ENCODE results near the gene KCNK5. TPM values are rescaled to one million over a fixed set of nuclear protein-coding genes. Genes with fewer than 3 reads are reported as not detected.

Gene KCNK5
- total and polyA plus RNA-seq, 4 experiments from 2014 or later: 0.17 to 0.83 (median 0.79) TPM; not detected in 1

DNA sequence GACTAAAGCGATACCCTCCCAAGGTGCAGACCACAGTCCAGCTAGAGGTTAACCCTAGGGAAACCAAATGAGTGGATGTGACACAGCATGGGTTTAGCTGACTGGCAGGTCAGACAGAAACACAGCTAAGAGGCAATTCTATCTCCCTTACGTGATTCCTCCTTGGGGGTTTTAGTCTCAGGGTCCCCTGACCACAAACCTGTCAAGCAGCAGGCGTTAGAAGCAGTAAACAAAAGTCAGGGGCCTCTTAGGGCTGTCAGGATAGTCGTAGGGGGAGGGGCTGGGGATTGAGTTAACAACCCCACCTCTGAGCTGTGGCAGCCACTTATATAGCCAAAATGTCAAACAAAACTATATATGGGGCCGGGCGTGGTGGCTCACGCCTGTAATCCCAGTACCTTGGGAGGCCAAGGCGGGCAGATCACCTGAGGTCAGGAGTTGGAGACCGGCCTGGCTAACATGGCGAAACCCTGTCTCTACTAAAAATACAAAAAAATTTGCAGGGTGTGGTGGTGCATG, 13.6 kb downstream of the KCNK5 start:
- ChIA-PET CTCF (ENCODE audit: partially characterized antibody) (interaction anchor here (1.2 kb wide), 1 partner anchor 49 kb away, joined by 4 read pairs; no protein-coding TSS in a partner anchor), POLR2A (ENCODE audit: partially characterized antibody) (no interaction called here)
- Mint-ChIP-seq H3K9me3 (no peaks in the 10 kb centered on the region), H3K4me1 (peaks cover 0 to 6% (median 2%) of the 10 kb centered on the region in 4 donors), H3K4me3 (no peak overlapping the region), H3K27me3 (no peaks in the 10 kb centered on the region), H3K36me3 (no peaks in the 10 kb centered on the region), H3K27ac (no peak overlapping the region)
- Histone ChIP-seq H3K4me3 (ENCODE audit: low read length in 2 of 2) (no peak overlapping the region), H3K27me3 (ENCODE audit: insufficient read depth, low read length) (no peaks in the 10 kb centered on the region), H3K4me1 (ENCODE audit: insufficient read depth, low read length) (peaks cover 5% of the 10 kb centered on the region), H3K36me3 (ENCODE audit: insufficient read depth, low read length) (no peaks in the 10 kb centered on the region), H3K9me3 (ENCODE audit: control insufficient read depth in 1 of 2, low read length in 2 of 2) (no peaks in the 10 kb centered on the region), H3K27ac (ENCODE audit: low read depth, low read length) (no peak overlapping the region)
- no peak for DNase-seq
- intact Hi-C loops (cut with micrococcal nuclease): no loop called here

DNA sequence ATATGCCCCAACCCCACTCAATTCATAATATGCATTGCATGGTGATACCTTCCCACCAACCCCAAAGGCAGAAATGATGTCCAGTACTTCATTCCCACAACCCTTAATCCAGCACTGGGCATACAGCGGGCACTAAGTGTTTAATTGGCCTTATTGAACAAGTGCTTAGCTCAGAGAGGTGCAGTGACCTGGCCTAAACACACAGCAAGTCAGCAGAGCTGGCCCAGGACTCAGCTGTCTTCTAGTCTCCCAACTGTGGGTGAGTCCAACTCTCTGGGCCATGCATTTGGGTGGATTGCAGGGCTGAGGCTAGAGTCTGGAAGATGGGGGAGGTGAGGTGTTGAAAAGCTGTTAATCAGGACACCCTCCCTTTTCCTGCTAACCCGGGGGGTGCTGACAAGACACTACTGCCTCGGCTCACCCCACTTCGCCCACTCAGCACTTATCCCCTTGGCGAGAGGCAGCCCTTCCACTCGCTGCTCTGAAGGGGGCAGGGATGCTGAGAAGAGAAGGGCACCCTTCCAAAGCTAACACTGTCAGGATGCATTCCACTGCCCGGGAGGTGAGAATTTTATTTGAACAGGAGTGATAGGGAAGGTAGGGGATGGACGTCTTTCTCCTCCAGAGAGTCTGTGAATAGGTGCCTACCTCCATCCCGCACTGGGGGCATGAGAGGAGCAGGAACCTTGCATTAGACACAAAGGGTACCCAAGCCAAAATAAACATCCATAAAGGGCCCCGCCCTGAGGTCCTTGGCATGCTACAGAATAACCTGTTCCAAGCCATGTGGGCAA, 14.2 kb downstream of the KCNK5 start:
- intact Hi-C loops (cut with micrococcal nuclease): no loop called here
- peaks cover 0 to 6% (median 2%) of the 10 kb centered on the region in 4 donors for H3K4me1 Mint-ChIP-seq
- H3K36me3 Mint-ChIP-seq: no peaks in the 10 kb centered on the region

DNA sequence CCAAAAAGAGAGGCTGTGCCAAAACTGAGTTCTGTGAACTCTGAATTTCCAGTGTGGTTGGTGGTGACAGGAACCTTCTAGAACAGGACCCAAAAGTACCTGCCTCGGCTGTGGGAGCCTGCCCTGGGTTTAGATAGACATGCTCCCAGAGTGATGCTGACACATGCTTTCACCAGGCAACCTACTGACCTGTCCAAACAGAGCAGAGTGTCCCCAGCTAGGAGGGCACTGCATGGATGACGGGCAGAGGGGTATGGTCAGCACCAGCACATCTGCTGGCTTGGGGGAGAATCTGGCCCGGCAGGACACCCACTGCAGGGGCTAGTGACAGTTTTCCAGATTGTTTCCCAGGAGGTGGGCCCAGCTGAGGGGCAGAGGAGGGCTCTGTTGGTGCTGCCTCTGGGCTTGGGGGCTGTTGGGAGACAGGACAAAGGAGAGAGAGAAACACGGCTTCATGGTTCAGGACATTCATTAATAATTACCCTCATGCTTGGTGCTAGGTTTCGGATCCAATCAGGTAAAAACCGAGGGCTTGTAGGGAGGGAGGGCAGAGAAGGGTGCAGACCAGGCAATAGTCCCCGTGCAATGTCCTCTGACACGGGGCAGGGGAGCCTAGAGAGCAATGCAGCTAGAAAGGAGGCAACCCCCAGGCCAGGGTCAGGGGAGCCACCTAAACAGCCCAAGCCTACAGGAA, 15.0 kb downstream of the KCNK5 start:
- peaks cover 5% of the 10 kb centered on the region for H3K4me1 ChIP-seq (ENCODE audit: insufficient read depth, low read length)
- no peaks in the 10 kb centered on the region for H3K9me3 ChIP-seq (ENCODE audit: control insufficient read depth in 1 of 2, low read length in 2 of 2)
- Mint-ChIP-seq H3K4me3 (no peak overlapping the region), H3K36me3 (no peaks in the 10 kb centered on the region), H3K27ac (no peak overlapping the region), H3K9me3 (no peaks in the 10 kb centered on the region), H3K4me1 (peaks cover 0 to 6% (median 5%) of the 10 kb centered on the region in 4 donors), H3K27me3 (no peaks in the 10 kb centered on the region)
- ChIA-PET POLR2A (ENCODE audit: partially characterized antibody) (no interaction called here), CTCF (ENCODE audit: partially characterized antibody) (no interaction called here)
- H3K27me3 ChIP-seq (ENCODE audit: insufficient read depth, low read length): no peaks in the 10 kb centered on the region
- H3K27ac ChIP-seq (ENCODE audit: low read depth, low read length): no peak overlapping the region
- no peaks in the 10 kb centered on the region for H3K36me3 ChIP-seq (ENCODE audit: insufficient read depth, low read length)
- intact Hi-C loops (cut with micrococcal nuclease): no loop called here
- H3K4me3 ChIP-seq (ENCODE audit: low read length in 2 of 2): no peak overlapping the region
- no peak for DNase-seq

More for the DNA sequence above, 14.2 kb downstream of the KCNK5 start:
- ChIA-PET POLR2A (ENCODE audit: partially characterized antibody) (no interaction called here), CTCF (ENCODE audit: partially characterized antibody) (no interaction called here)
- Histone ChIP-seq H3K4me3 (ENCODE audit: low read length in 2 of 2) (no peak overlapping the region), H3K4me1 (ENCODE audit: insufficient read depth, low read length) (peaks cover 5% of the 10 kb centered on the region), H3K27me3 (ENCODE audit: insufficient read depth, low read length) (no peaks in the 10 kb centered on the region), H3K27ac (ENCODE audit: low read depth, low read length) (no peak overlapping the region), H3K9me3 (ENCODE audit: control insufficient read depth in 1 of 2, low read length in 2 of 2) (no peaks in the 10 kb centered on the region), H3K36me3 (ENCODE audit: insufficient read depth, low read length) (no peaks in the 10 kb centered on the region)
- H3K4me3 Mint-ChIP-seq: no peak overlapping the region
- no peaks in the 10 kb centered on the region for H3K27me3 Mint-ChIP-seq
- H3K9me3 Mint-ChIP-seq: no peaks in the 10 kb centered on the region
- no peak for DNase-seq
- no peak overlapping the region for H3K27ac Mint-ChIP-seq

DNA sequence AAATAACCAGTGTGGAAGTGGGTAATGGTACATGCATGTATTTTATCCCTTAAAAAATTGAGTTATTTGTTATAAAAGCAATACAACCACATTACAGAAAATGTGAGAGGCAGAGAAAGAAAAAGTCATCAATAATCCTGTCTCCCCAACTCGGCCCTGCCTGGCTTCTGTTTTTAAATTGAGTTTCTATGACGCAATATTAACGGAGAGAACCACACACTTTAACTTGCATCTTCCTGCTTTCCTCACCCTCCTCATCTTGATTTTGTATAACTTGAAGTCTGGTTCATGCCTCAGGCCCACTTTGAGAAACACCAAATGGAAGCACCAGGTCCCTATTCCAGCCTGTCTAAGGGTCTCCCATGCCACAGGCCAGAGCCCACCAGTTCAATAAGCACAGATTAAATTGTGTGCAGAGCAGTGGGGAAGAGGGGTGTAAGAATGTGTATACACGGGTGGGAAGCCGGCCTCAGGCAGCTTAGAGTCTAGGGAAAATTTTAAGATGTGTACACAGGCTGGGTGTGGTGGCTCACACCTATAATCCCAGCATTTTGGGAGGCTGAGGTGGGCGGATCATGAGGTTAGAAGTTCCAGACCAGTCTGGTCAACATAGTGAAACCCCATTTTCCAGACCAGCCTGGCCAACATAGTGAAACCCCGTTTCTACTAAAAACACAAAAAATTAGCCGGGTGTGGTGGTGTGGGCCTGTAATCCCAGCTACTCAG, 15.9 kb downstream of the KCNK5 start:
- Mint-ChIP-seq H3K4me1 (peaks cover 0 to 5% (median 1%) of the 10 kb centered on the region in 4 donors), H3K27me3 (no peaks in the 10 kb centered on the region), H3K9me3 (no peaks in the 10 kb centered on the region), H3K36me3 (no peaks in the 10 kb centered on the region), H3K4me3 (no peak overlapping the region), H3K27ac (no peak overlapping the region)
- no peaks in the 10 kb centered on the region for H3K27me3 ChIP-seq (ENCODE audit: insufficient read depth, low read length)
- H3K4me1 ChIP-seq (ENCODE audit: insufficient read depth, low read length): no peaks in the 10 kb centered on the region
- intact Hi-C loops (cut with micrococcal nuclease): no loop called here
- H3K9me3 ChIP-seq (ENCODE audit: control insufficient read depth in 1 of 2, low read length in 2 of 2): no peaks in the 10 kb centered on the region
- POLR2A ChIA-PET (ENCODE audit: partially characterized antibody): no interaction called here
- DNase-seq: no peak
- CTCF ChIA-PET (ENCODE audit: partially characterized antibody): no interaction called here
- H3K4me3 ChIP-seq (ENCODE audit: low read length in 2 of 2): no peak overlapping the region
- no peak overlapping the region for H3K27ac ChIP-seq (ENCODE audit: low read depth, low read length)
- no peaks in the 10 kb centered on the region for H3K36me3 ChIP-seq (ENCODE audit: insufficient read depth, low read length)

DNA sequence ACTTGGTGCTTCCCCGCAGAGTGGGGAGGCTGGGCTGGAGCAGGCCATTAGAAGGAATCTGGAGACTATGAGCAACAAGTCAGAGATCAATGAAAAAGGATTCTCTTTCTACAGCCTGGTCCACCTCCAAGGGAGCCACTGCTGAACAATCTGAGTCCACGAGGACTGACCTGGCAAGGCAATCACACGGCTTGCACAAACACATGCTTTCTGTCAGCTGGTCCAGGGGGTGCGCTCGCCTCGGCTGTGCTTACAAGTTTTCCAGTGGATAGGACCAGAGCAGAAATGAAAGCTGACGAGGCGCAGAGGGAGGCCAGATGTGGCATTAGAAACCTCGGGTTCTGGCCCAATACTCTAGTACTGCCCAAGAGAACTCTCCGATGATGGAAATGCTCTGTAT, 18.1 kb downstream of the KCNK5 start:
- Mint-ChIP-seq H3K36me3 (no peaks in the 10 kb centered on the region), H3K9me3 (no peaks in the 10 kb centered on the region), H3K27ac (no peak overlapping the region), H3K4me1 (peaks cover 0 to 7% (median 1%) of the 10 kb centered on the region in 4 donors), H3K27me3 (no peaks in the 10 kb centered on the region), H3K4me3 (no peak overlapping the region)
- no peak for DNase-seq
- Histone ChIP-seq H3K9me3 (ENCODE audit: control insufficient read depth in 1 of 2, low read length in 2 of 2) (no peaks in the 10 kb centered on the region), H3K27me3 (ENCODE audit: insufficient read depth, low read length) (no peaks in the 10 kb centered on the region), H3K4me3 (ENCODE audit: low read length in 2 of 2) (no peak overlapping the region), H3K36me3 (ENCODE audit: insufficient read depth, low read length) (no peaks in the 10 kb centered on the region), H3K27ac (ENCODE audit: low read depth, low read length) (no peak overlapping the region), H3K4me1 (ENCODE audit: insufficient read depth, low read length) (peaks cover 4% of the 10 kb centered on the region)
- intact Hi-C loops (cut with micrococcal nuclease): no loop called here
- POLR2A ChIA-PET (ENCODE audit: partially characterized antibody): no interaction called here
- CTCF ChIA-PET (ENCODE audit: partially characterized antibody): no interaction called here

DNA sequence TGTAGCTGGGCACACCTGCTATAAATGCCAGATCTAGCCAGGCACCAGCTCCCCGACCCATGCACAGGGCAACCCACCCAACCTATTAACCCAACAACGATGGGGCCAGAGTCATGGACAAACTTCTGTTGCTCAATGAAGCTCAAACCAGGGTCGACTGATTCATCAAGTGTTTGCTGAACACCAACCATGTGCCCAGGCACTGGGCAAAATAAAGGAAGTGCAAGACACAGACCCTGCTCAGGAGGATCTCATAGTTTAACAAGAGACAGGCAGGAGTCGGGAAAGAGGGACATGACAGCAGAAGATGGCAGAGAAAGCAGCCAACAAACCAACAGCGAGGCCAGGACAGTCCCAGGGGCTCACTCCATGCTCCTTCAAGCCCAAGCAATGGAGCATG, 18.8 kb downstream of the KCNK5 start:
- intact Hi-C loops (cut with micrococcal nuclease): no loop called here
- Mint-ChIP-seq H3K36me3 (no peaks in the 10 kb centered on the region), H3K4me1 (peaks cover 0 to 7% (median 1%) of the 10 kb centered on the region in 4 donors), H3K9me3 (no peaks in the 10 kb centered on the region), H3K4me3 (no peak overlapping the region), H3K27ac (no peak overlapping the region), H3K27me3 (no peaks in the 10 kb centered on the region)
- no peak overlapping the region for H3K27ac ChIP-seq (ENCODE audit: low read depth, low read length)
- ChIA-PET CTCF (ENCODE audit: partially characterized antibody) (no interaction called here), POLR2A (ENCODE audit: partially characterized antibody) (no interaction called here)
- H3K4me3 ChIP-seq (ENCODE audit: low read length in 2 of 2): no peak overlapping the region
- DNase-seq: no peak
- peaks cover 5% of the 10 kb centered on the region for H3K4me1 ChIP-seq (ENCODE audit: insufficient read depth, low read length)
- no peaks in the 10 kb centered on the region for H3K36me3 ChIP-seq (ENCODE audit: insufficient read depth, low read length)
- H3K9me3 ChIP-seq (ENCODE audit: control insufficient read depth in 1 of 2, low read length in 2 of 2): no peaks in the 10 kb centered on the region
- H3K27me3 ChIP-seq (ENCODE audit: insufficient read depth, low read length): no peaks in the 10 kb centered on the region

DNA sequence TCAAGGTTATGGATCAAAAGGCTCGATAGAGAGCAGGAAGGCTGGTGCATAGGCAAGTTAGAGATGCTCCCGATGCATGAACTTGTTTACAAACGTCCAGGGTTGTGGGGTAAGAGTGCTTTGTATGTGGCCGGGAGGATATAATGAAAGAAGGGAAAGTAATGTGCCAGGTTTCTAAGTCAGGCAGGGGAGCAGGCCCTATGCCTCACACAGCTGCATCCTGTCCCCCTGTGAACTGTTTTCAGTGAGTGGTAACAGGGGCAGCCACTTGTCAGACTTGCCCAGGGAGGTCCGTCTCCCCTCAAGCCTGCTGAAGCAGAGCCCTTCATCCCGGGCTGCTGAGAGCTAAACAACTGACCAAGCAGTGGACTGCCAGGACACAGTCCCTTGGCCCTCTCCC, 19.4 kb downstream of the KCNK5 start:
- intact Hi-C loops (cut with micrococcal nuclease): no loop called here

More for the DNA sequence above, 19.4 kb downstream of the KCNK5 start:
- peaks cover 5% of the 10 kb centered on the region for H3K4me1 ChIP-seq (ENCODE audit: insufficient read depth, low read length)
- no peaks in the 10 kb centered on the region for H3K27me3 Mint-ChIP-seq
- no peaks in the 10 kb centered on the region for H3K36me3 Mint-ChIP-seq
- H3K27ac ChIP-seq (ENCODE audit: low read depth, low read length): no peak overlapping the region
- no peak overlapping the region for H3K4me3 ChIP-seq (ENCODE audit: low read length in 2 of 2)
- DNase-seq: no peak
- H3K27ac Mint-ChIP-seq: no peak overlapping the region
- H3K9me3 Mint-ChIP-seq: no peaks in the 10 kb centered on the region
- H3K36me3 ChIP-seq (ENCODE audit: insufficient read depth, low read length): no peaks in the 10 kb centered on the region
- H3K4me1 Mint-ChIP-seq: peaks cover 0 to 7% (median 1%) of the 10 kb centered on the region in 4 donors
- ChIA-PET POLR2A (ENCODE audit: partially characterized antibody) (no interaction called here), CTCF (ENCODE audit: partially characterized antibody) (no interaction called here)
- no peaks in the 10 kb centered on the region for H3K9me3 ChIP-seq (ENCODE audit: control insufficient read depth in 1 of 2, low read length in 2 of 2)
- no peak overlapping the region for H3K4me3 Mint-ChIP-seq
- no peaks in the 10 kb centered on the region for H3K27me3 ChIP-seq (ENCODE audit: insufficient read depth, low read length)
